Loucy (cell line): ENCODE measurements around the gene MACROD2.

Experiments
- H2AFZ ChIP-seq: fragments of 200-600 bp; sonication (generic); 2 replicates; pipeline ENCODE4 v1.6.0; 2016; ENCODE audit warnings: antibody characterized with exemption, mild to moderate bottlenecking, low read length, moderate library complexity
- H3F3A ChIP-seq: fragments of 200-600 bp; 2 replicates; pipeline ENCODE4 v1.6.0; 2016; ENCODE audit warnings: antibody characterized with exemption, low read depth, mild to moderate bottlenecking
- H3K27me3 ChIP-seq: fragments of 200-600 bp; sonication (generic); 2 replicates; pipeline ENCODE4 v1.6.1; 2014; ENCODE audit warnings: low read length, mild to moderate bottlenecking; ENCODE audit not compliant: insufficient read depth, poor library complexity, severe bottlenecking
- H3K36me3 ChIP-seq: fragments of 200-600 bp; sonication (generic); 2 replicates; pipeline ENCODE4 v1.6.1; 2016; ENCODE audit warnings: low read length; ENCODE audit not compliant: insufficient read depth
- H3K4me1 ChIP-seq: fragments of 200-600 bp; sonication (generic); 2 replicates; pipeline ENCODE4 v1.5.1; 2014; ENCODE audit warnings: low read length, mild to moderate bottlenecking; ENCODE audit not compliant: insufficient read depth, poor library complexity, severe bottlenecking
- H3K4me2 ChIP-seq: fragments of 200-600 bp; sonication (generic); 2 replicates; pipeline ENCODE4 v1.6.0; 2014; ENCODE audit warnings: antibody characterized with exemption, low read length, low read depth, mild to moderate bottlenecking; ENCODE audit not compliant: poor library complexity, severe bottlenecking
- H3K4me3 ChIP-seq: fragments of 200-600 bp; sonication (generic); 2 replicates; pipeline ENCODE4 v1.5.1; 2014; ENCODE audit warnings: low read length, mild to moderate bottlenecking, mixed read lengths; ENCODE audit not compliant: poor library complexity, severe bottlenecking
- H3K79me2 ChIP-seq: fragments of 200-600 bp; sonication (generic); 2 replicates; pipeline ENCODE4 v1.6.1; 2014; ENCODE audit warnings: low read length; ENCODE audit not compliant: insufficient read depth
- H3K9ac ChIP-seq: fragments of 200-600 bp; sonication (generic); 2 replicates; pipeline ENCODE4 v1.6.0; 2014; ENCODE audit warnings: mild to moderate bottlenecking, low read depth, low read length, moderate library complexity; ENCODE audit not compliant: poor library complexity, severe bottlenecking
- H3K9me2 ChIP-seq: fragments of 200-600 bp; sonication (generic); replicated peaks from 2 replicates; pipeline ENCODE4 v1.6.1; 2016; ENCODE audit warnings: low read depth, low read length, mixed read lengths
- H3K9me3 ChIP-seq: fragments of 200-600 bp; sonication (generic); 2 replicates; pipeline ENCODE4 v1.6.1; 2014; ENCODE audit warnings: mild to moderate bottlenecking, antibody characterized with exemption, low read length, low read depth; ENCODE audit not compliant: insufficient read depth
- H4K20me1 ChIP-seq: fragments of 200-600 bp; sonication (generic); 2 replicates; pipeline ENCODE4 v1.6.0; 2014; ENCODE audit warnings: antibody characterized with exemption, low read length, mild to moderate bottlenecking; ENCODE audit not compliant: insufficient read depth, poor library complexity, severe bottlenecking
- EZH2phosphoT487 ChIP-seq: fragments of 200-600 bp; IDR thresholded peaks from 2 replicates; pipeline ENCODE4 v1.6.1; 2018; ENCODE audit warnings: antibody characterized with exemption, mild to moderate bottlenecking, moderate library complexity, borderline replicate concordance
- TF ChIP-seq, protein P1 (sequence below): fragments of 200-600 bp; sonication (generic); conservative IDR thresholded peaks from 2 replicates; pipeline ENCODE4 v1.5.1; 2014; ENCODE audit warnings: mild to moderate bottlenecking, antibody characterized with exemption, low read length

The MACROD2 gene

DNA sequence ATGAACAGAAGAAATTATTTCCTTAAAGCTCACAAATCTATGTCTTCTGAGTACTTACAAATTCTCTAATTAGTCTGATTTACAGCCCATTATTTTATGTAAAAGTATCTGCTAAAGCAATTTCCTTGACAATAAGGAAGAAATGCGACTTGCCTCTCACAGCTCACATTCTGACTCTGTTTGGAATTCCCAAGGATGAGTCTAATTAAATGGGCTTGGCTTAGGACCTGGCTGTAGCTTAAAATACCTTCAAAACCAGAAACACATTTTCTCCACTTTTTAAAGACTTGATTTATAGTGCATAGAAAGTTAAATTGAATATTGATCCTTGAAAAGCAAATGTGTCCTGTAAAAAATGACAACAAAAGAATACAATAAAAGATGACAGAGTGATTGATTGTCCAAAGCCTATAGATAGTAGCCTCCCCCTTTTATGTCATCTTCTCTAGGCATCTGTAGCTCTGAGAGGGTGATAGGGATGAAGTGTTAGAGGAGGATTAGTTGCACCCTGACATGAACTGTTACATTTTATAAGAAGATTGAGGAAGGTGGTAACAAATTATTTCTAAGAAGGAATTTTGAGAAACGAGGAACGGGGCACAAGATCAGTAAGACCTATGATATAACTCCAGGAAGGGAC is 118.9 kb downstream of the MACROD2 start:
- no peak overlapping the region for H2AFZ ChIP-seq
- H3K4me1 ChIP-seq = no peaks in the 10 kb centered on the region
- no peaks in the 10 kb centered on the region for H3K79me2 ChIP-seq
- no peaks in the 10 kb centered on the region for H3K9me2 ChIP-seq
- TF ChIP-seq EZH2phosphoT487 = no peak
- TF ChIP-seq, protein P1, sequence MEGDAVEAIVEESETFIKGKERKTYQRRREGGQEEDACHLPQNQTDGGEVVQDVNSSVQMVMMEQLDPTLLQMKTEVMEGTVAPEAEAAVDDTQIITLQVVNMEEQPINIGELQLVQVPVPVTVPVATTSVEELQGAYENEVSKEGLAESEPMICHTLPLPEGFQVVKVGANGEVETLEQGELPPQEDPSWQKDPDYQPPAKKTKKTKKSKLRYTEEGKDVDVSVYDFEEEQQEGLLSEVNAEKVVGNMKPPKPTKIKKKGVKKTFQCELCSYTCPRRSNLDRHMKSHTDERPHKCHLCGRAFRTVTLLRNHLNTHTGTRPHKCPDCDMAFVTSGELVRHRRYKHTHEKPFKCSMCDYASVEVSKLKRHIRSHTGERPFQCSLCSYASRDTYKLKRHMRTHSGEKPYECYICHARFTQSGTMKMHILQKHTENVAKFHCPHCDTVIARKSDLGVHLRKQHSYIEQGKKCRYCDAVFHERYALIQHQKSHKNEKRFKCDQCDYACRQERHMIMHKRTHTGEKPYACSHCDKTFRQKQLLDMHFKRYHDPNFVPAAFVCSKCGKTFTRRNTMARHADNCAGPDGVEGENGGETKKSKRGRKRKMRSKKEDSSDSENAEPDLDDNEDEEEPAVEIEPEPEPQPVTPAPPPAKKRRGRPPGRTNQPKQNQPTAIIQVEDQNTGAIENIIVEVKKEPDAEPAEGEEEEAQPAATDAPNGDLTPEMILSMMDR = no peak
- H3K9ac ChIP-seq = no peak overlapping the region
- H3K4me3 ChIP-seq = no peak overlapping the region
- H3K9me3 ChIP-seq = no peaks in the 10 kb centered on the region
- H3K36me3 ChIP-seq = no peaks in the 10 kb centered on the region
- no peak overlapping the region for H3K4me2 ChIP-seq
- no peaks in the 10 kb centered on the region for H3K27me3 ChIP-seq
- H3F3A ChIP-seq = no peaks in the 10 kb centered on the region
- H4K20me1 ChIP-seq = no peaks in the 10 kb centered on the region

DNA sequence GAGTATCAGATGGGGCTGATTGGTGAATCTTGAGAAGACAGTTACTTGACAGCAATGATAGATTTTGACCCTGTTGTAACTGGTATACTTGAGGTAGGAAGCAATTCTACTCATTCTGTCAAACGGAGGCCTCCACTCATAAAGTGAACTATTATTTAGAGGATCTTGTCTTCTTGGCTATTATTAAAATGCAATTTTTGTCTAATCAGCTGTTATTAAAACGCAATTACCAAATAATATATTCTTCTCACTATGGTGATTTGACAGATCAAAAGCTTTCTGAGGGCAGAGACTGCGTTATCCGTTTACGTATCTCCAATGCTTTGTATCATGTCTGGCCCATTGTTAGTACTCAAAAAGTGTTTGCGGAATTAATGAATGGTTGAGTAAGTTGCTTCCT is 120.7 kb downstream of the MACROD2 start:
- H3K4me1 ChIP-seq = no peaks in the 10 kb centered on the region
- H3K9ac ChIP-seq = no peak overlapping the region
- no peaks in the 10 kb centered on the region for H4K20me1 ChIP-seq
- TF ChIP-seq EZH2phosphoT487 = no peak
- TF ChIP-seq, protein P1 = no peak
- H3K36me3 ChIP-seq = no peaks in the 10 kb centered on the region
- no peaks in the 10 kb centered on the region for H3K79me2 ChIP-seq
- H3K4me2 ChIP-seq = no peak overlapping the region
- H3K9me3 ChIP-seq = no peaks in the 10 kb centered on the region; the same call in 1 of the 2 replicates
- no peaks in the 10 kb centered on the region for H3K9me2 ChIP-seq
- H3F3A ChIP-seq = no peaks in the 10 kb centered on the region
- no peak overlapping the region for H3K4me3 ChIP-seq
- H2AFZ ChIP-seq = no peak overlapping the region
- no peaks in the 10 kb centered on the region for H3K27me3 ChIP-seq

DNA sequence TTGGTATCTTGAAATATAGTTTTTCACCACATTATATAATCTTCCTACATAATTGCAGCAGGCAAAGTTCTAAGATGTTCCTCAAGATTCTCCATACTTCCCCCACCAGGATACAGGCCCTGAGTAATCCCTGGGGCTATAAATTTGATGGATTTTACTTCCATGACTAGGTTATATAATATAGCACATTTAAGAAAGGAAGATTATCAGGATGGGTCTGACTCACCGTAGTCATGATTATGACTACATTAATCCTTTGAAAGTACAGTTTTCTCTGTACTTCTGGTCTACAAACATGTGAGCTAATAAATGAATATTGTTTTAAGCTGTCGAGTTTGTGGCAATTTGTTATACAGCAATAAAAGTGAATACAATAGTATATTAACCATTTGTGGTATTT is 122.5 kb downstream of the MACROD2 start:
- TF ChIP-seq, protein P1 = no peak
- no peak for TF ChIP-seq EZH2phosphoT487
- Histone ChIP-seq H3K79me2 (no peaks in the 10 kb centered on the region), H3K9me2 (no peaks in the 10 kb centered on the region), H3K4me1 (no peaks in the 10 kb centered on the region), H3K9ac (no peak overlapping the region), H3K36me3 (no peaks in the 10 kb centered on the region), H3K4me3 (no peak overlapping the region), H3K9me3 (no peaks in the 10 kb centered on the region; the same call in 1 of the 2 replicates), H3K27me3 (no peaks in the 10 kb centered on the region), H2AFZ (no peak overlapping the region), H3F3A (no peaks in the 10 kb centered on the region), H4K20me1 (no peaks in the 10 kb centered on the region), H3K4me2 (no peak overlapping the region)
